Mucosa of descending colon (tissue), 3 donors: Measurements from ENCODE around the gene LIN28A. TPM values are rescaled to one million over a fixed set of nuclear protein-coding genes. Genes with fewer than 3 reads are reported as not detected.
"Not testable (repeated sequence)": the region's sequence is repeated elsewhere in the genome, so short reads cannot be mapped to it uniquely, and the experiment has no call there.

Source experiments
- ATAC-seq: fragments of 200-7000 bp; cut with Tn5 transposase; one replicate; pipeline ENCODE4 v1.9.1; 2020; ENCODE audit warnings: mild to moderate bottlenecking, moderate library complexity
- DNase-seq, 3 donors: peaks; one replicate each; pipeline ENCODE4 v3.0.0-alpha.2; 2020
- H3K36me3 ChIP-seq: fragments of 200-600 bp; one replicate; pipeline ENCODE4 v1.8.0; 2021; ENCODE audit warnings: low read depth, mild to moderate bottlenecking
- H3K4me1 ChIP-seq: fragments of 200-600 bp; one replicate; pipeline ENCODE4 v1.8.0; 2021; ENCODE audit warnings: low read depth, mild to moderate bottlenecking
- H3K4me3 ChIP-seq: fragments of 200-600 bp; one replicate; pipeline ENCODE4 v1.8.0; 2021; ENCODE audit warnings: mild to moderate bottlenecking
- H3K9me3 ChIP-seq: fragments of 200-600 bp; one replicate; pipeline ENCODE4 v1.8.0; 2021; ENCODE audit warnings: mild to moderate bottlenecking
- CTCF ChIP-seq: fragments of 200-600 bp; IDR thresholded peaks from one replicate; pipeline ENCODE4 v1.8.0; 2022; ENCODE audit warnings: antibody characterized with exemption, mild to moderate bottlenecking
- intact Hi-C, 2 donors: fragments of 100-400 bp; cut with DNase I in 1 of 2; cut with micrococcal nuclease in 1 of 2; formaldehyde crosslinking; loops; one replicate each; pipeline versions ENCODE4 v1.11.0 to v1.11.1; 2022; cut with DNase I, micrococcal nuclease
- total RNA-seq, 3 donors: library from RNA; stranded (reverse); fragmentation: NEBNext Ultra II Directional in 2 of 3; extraction: Animal tissue kit (Norgen Biotek cat#: 25700) in 2 of 3; gene quantifications; one replicate each; pipeline versions ENCODE4 v1.2.1 to v1.2.4, GENCODE V29; 2021 to 2023
- donor health status: DM: no; HTN: no; CAD: no; lungs with moderate emphysema.
- donor health status: DM: no; HTN: no; CAD: no.
- donor health status: DM: no; HTN: yes; CAD: no.

The LIN28A gene
- total RNA-seq, 3 donors from 2014 or later = not detected

DNA sequence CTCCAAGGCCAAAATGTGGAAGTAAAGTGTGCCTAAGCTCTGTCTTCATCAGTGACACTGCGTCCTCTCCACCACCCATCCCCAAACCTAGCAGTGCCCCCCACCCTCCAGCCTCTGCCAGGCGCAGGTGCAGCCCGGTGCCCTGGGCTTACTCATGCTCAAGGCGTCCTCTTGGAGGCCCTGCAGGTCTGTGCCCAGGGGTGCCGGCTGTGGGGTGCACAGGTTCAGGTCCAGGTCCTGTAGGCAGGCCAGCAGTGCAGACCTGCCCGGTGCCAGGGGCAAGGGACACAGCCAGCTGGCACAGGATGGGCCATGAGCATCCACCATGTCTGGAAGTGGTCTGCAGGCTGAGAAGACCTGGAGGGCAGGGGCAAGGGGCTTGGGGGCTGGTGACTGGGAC is 43.2 kb upstream of the LIN28A start:
- no peaks in the 10 kb centered on the region for H3K36me3 ChIP-seq
- no peak overlapping the region for H3K4me3 ChIP-seq
- no peak for TF ChIP-seq CTCF
- H3K4me1 ChIP-seq = no peaks in the 10 kb centered on the region
- ATAC-seq (no peak), DNase-seq (no peak)
- H3K9me3 ChIP-seq = no peaks in the 10 kb centered on the region
- intact Hi-C loops = no loop called here

DNA sequence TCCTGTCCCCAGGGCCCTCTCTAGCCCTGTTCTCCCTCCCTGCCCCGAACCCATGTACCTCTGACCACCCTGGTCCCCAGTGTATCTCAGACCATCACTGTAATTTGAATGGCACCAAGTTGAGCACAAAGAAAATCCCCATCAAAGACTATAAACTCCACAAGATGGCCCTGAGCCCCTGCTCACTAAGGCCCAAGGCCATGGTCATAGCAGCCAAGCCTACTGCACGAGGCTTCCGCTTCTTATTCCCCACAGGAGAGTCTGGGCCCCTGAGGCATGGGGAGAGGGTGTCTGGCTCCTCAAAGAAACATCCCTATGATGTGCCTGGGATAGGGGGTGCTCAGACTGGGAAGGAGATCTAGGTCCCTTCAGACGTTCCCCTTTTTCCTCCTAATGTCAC is 42.6 kb upstream of the LIN28A start:
- intact Hi-C loops = no loop called here
- Histone ChIP-seq H3K9me3 (no peaks in the 10 kb centered on the region), H3K4me3 (no peak overlapping the region), H3K36me3 (no peaks in the 10 kb centered on the region), H3K4me1 (no peaks in the 10 kb centered on the region)
- TF ChIP-seq CTCF = no peak
- DNase-seq (no peak), ATAC-seq (no peak)

DNA sequence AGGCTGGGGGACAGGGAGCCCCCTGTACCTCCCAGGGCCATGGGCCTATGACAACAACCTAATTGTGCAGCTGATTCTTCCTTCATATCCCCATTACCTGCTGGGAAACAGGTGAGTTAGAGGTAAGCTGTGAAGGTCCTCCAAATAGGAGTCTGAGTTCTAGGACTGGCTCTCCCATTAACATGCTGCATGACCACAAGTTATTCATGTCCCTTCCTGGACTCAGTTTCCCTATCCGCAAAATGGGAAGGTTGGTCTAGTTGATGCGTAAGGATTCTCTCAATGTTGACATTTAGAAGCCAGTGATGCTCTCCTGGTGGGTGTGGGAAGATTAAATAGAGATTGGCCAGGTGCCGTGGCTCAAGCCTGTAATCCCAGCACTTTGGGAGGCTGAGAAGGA is 42.1 kb upstream of the LIN28A start:
- H3K36me3 ChIP-seq = no peaks in the 10 kb centered on the region
- DNase-seq (no peak), ATAC-seq (no peak)
- no peak for TF ChIP-seq CTCF
- no peaks in the 10 kb centered on the region for H3K9me3 ChIP-seq
- H3K4me3 ChIP-seq = no peak overlapping the region
- intact Hi-C loops = no loop called here
- H3K4me1 ChIP-seq = no peaks in the 10 kb centered on the region

DNA sequence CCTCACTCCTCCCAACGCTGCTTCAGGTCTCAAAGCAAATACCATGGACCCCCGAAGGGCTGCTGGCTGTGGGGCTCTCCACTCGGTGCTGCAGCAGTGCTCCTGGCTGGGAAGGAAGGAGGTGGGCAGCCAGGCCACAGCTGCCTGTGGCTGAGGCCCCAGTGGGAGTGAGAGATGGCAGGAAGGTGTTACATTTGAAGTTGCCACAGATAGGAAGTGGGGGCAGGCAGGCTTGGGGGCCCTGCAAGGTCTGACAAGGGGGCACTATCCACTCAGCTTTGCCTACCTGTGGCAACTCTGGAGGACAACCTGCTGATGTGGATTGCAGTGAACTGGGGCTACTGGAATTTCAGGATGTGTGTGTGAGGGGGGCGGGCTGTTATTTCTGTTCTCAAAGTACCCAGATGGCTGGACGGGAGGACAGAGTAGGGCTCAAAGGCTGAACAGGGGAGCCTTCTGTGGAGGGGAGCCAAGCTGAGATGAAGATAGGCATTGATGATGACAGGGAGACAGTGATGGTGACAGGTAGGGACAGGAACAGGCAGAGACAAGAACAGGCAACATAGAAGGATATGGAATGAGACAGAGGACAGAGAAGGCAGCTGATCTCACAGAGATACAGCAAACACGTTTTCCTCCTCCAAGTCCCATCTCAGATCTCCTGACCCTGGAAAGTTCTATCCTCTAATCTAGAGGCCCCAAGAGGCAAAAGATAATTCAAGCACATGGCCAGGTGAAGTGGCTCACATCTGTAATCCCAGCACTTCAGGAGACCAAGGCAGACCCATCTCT is 39.8 kb upstream of the LIN28A start:
- intact Hi-C loops = no loop called here
- no peak for TF ChIP-seq CTCF

GRCh38 chr1:26372039-26372438 is 38.6 kb upstream of the LIN28A start:
- Histone ChIP-seq H3K36me3 (no peaks in the 10 kb centered on the region), H3K9me3 (no peaks in the 10 kb centered on the region), H3K4me1 (no peaks in the 10 kb centered on the region), H3K4me3 (no peak overlapping the region)
- intact Hi-C loops = no loop called here
- DNase-seq (no peak), ATAC-seq (no peak)
- no peak for TF ChIP-seq CTCF

More for the DNA sequence above, 39.8 kb upstream of the LIN28A start:
- ATAC-seq (no peak), DNase-seq (no peak)
- Histone ChIP-seq H3K4me1 (no peaks in the 10 kb centered on the region), H3K36me3 (no peaks in the 10 kb centered on the region), H3K9me3 (no peaks in the 10 kb centered on the region), H3K4me3 (no peak overlapping the region)

- ATAC-seq, H3K4me3 ChIP-seq, H3K9me3 ChIP-seq, intact Hi-C loops, H3K4me1 ChIP-seq, DNase-seq, H3K36me3 ChIP-seq: not testable (repeated sequence)
These were observed 38.0 kb upstream of the LIN28A start, which contains the start of gene ZNF683 for GRCh38 chr1:26372611-26373010. Gene ZNF683 (minus strand): TSS chr1:26372750. CDS start chr1:26368571, 4,179 bp downstream.
